HG03439 (cell line): ENCODE measurements around the gene ALG2.

ENCODE experiments used
- ATAC-seq: cut with Tn5 transposase; IDR thresholded peaks from one replicate; pipeline ENCODE4 v1.9.1; 2021; ENCODE audit warnings: mild to moderate bottlenecking, moderate library complexity; ENCODE audit not compliant: unreplicated experiment

The ALG2 gene, protein sequence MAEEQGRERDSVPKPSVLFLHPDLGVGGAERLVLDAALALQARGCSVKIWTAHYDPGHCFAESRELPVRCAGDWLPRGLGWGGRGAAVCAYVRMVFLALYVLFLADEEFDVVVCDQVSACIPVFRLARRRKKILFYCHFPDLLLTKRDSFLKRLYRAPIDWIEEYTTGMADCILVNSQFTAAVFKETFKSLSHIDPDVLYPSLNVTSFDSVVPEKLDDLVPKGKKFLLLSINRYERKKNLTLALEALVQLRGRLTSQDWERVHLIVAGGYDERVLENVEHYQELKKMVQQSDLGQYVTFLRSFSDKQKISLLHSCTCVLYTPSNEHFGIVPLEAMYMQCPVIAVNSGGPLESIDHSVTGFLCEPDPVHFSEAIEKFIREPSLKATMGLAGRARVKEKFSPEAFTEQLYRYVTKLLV

DNA sequence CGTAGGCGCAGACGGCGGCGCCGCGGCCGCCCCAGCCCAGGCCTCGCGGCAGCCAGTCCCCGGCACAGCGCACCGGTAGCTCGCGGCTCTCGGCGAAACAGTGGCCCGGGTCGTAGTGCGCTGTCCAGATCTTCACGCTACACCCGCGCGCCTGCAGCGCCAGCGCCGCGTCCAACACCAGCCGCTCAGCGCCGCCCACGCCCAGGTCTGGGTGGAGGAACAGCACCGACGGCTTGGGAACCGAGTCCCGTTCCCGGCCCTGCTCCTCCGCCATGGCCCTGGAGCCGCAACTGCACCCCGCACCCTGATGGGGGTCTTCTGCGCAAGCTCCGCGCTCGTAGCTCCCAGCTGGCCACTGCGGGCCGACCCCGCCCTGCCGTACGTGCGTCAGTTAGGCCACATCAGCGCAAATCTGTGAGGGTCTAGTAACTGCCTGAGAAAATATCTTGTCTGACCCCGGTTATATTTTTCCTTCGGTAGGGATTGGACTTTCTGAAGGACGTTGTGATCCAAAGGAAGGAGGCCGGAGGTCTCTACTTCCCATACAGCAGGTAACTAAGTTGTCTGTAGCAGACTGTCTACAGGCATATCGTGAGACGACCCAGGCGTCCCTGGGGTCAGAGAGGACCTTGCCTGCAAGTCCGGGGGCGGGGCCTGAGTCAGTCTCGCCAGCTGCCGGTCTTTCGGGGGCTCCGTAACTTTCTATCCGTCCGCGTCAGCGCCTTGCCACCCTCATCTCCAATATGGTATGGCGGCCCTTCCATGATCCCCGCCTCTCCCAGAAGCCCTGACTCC lies at the start of gene ALG2, which contains the start of gene SEC61B:
ALG2 (minus strand) TSS at position 322 of the 795 bp plus-strand sequence; CDS start at position 274, 48 bp downstream.
SEC61B (plus strand) TSS at position 662 of the 795 bp plus-strand sequence; CDS start at position 744, 82 bp downstream.
- peak; percentile 88 for ATAC-seq

DNA sequence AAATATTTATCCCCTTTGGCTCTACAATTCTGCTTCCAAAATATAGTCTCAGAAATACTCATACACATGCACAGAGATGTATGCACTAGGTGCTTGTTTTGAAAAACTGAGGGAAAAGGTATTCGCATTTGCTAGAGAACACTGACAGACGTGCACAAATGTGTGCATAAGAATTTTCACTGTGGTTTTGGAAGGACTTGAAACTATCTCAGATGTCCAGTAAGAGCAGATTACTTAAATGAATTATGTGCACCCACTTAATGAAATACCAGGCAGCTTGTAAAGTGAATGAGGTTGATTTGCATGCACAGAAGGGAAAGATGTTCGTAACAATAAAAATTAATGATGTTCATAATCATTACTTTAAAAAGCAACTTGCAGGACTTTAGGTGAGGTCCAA lies 48.7 kb upstream of the ALG2 start:
- ATAC-seq: no peak

DNA sequence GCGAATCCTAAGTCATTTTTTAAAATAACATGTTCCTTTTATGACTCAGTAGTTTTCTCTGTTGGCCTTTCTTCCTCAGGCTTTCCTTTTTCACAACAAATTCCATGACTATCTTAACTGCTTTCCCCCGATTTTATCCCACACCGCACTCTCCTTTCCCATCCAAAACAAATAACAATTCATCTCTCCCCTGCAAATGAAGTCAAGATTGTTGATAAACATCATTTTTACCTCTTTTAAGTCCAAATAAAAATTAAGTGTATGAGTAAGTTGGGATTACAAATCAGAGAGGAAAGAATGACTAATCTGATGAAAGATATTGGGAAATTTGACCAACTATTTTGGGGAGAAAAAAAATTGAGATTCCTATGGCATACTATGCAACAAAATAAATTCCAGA lies 47.7 kb upstream of the ALG2 start:
- no peak for ATAC-seq

DNA sequence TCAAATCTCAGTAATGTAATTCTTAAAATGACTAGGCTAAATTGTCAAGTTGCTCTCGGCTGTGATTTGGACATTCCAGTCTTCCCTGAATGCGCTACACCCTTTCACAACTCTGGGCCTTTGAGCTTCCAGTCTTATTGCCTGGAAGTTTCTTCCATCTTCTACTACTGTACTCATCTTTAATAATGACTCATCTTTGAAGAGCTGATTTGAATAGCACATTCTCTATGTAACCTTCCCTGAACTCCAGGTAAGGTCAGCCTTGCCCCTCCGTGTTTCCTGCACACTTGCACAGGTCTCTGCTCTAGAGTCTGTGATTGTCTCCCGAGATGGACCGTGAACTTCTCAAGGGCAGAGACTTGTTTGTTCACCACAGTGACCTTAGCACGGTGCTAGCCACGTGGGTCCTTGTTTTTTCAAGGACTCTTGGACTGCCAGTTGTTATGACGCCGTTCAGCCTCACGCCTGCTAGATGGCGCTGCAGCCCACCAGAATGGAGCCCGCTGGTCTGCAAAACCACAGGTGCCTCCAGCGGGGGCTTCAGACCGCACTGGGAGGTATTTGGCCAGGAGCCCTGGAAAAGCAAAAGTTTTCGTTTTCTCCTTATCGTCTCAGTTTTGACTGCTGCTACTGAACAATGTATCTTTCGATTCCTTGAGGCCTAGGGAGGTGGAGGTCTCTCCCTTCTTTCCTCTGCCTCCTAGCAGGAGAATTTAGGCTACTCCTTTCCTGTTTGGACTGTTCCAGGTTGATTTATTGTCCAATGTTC lies 44.7 kb upstream of the ALG2 start:
- peak; percentile 75 for ATAC-seq

DNA sequence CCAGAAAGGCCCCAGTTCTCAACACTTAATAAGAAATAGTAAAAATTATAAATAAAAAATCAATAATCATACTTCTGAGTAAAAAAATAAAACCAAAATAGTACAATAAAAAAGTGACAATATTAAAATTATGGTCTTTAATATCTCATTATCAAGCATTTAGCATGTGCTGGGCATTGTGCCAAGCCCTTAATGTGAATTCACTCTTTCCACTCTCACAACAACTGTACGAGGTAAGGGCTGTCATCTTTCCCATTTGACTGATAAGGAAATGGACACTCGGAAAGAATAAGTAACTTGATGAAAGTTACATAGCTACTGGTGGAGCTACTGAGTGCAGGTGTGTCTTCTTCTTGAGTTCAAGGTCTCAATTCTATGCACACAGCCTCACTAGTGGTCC lies 43.9 kb upstream of the ALG2 start:
- ATAC-seq: no peak

DNA sequence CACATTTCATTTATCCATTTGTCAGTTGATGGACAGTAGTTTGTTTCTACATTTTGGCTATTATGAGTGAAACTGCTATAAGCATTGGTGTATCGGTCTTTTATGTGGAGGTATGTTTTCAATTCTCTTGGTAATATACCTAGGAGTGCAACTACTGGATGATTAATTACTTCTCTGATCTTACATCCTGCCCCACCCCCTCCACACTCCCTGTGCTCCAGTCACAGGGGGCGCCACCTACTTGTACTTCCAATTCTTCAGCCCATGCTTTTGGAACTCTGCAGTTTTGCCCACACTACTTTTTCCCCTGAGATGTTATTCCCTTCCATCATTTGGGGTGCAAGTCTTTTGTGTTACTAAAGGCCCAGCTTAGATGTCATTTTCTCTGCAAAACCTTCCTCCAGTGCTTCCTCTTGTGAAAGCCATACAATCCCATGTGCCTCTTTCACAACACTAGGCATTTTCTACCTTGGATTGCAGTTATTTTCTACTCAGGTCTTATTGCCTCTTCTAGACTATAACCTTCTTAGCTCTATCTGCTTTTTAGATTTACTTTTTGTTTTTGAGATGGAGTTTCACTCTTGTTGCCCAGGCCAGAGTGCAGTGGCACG lies 42.4 kb upstream of the ALG2 start:
- no peak for ATAC-seq

DNA sequence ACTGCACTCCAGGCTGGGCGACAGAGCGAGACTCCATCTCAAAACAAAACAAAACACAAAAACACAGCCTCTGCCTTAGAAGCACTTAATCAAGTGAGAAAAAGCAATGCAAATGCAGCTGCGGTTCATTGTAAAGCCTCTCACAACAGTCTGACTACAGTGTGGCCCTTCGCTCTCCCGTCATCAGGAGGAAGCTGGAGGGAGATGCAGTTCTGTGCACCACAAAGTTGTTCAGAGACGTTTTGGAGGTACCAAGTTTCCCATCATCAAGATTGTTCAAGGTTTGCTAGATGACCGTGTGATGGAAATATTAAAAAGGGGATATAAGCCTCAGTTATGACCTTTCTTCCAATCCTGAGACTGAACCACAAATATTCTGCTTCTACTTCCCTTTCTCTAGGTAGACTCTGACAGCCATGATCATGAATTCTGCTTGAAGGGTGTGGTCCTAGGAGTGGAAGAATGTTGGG lies 41.2 kb upstream of the ALG2 start:
- peak; percentile 67 for ATAC-seq

DNA sequence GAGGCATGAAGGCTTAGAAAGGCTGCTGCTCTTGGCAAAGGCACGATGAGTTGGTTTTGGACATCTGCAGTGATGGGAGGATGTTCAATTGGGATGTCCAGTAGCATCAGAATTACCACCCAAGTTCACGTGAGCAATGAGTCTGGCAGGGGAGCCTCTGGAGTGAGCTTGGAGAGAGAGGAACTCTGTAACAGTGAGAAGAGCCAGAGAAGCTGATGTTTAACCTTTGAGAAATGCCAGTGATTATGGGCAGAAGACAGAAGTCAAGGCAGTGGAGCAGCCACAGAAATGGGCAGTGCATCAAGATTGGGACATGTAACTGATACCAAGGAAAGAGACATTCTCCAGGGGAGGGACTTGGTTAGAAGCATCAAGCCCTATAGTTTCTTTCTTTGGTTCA lies 40.2 kb upstream of the ALG2 start:
- ATAC-seq: no peak

DNA sequence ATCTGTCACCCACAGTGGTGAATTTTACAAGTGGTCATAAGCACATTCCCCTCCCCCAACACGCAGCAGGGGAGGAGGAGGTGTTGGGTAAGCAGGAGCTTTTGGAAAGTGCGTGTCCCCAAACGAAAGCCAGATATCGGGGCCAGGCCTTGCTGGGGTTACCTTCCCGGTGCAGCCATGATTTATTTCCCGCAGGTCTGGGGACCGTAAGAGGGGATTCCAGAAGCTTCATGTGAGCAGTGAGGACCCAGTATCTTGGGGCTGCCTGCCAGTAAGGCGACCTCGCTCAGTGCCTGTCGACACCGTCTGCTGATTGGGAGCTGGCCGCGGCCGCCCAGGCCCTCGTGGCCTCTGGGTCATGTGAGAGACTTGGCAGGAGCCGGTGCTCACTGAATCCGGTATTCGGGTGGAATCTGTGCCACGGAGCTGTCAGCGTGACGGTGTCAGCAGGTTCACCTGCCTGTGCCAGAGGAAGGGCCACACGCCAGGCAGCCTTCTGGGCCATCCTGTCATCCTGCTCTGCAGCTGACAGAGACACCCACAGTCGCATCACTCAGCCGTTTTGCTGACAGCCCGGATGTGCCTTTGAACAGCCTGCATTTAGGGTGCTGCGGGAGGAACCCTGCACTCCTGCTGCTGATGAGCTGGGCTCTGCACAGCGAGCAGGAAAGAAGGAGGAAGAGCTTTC lies 37.6 kb upstream of the ALG2 start:
- ATAC-seq: no peak

DNA sequence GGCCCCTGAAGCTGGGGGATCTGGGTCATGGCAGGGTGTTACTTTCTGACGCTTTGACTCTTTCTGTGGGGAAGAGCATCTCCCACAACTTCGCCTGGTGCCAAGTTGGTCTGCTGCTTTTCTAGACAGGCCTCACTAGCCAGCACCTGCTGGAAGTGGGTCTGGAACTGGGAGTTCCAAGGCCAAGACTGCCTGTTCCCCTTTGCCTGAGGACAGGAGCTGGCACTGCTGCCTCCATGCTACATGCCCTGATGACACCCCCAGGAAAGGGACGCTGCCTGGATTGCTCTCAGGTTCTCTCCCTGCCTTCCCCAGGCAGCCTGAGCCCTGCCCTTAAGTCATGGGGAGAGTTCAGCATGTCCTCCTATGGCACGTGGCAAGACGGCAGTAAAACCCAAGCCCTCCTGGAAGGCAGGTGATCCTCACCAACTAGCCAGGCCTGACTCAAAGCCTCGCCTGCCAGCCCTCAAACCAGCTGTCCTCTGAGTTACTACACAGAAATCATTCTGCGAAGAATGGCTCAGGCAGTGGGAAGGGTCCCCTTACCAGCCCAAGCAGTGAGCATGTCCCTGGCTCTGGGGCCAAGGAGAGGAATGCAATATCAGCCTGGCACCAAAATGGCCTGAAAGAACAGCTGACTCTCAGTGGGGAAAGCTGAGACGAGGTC lies 36.1 kb upstream of the ALG2 start:
- ATAC-seq: no peak

DNA sequence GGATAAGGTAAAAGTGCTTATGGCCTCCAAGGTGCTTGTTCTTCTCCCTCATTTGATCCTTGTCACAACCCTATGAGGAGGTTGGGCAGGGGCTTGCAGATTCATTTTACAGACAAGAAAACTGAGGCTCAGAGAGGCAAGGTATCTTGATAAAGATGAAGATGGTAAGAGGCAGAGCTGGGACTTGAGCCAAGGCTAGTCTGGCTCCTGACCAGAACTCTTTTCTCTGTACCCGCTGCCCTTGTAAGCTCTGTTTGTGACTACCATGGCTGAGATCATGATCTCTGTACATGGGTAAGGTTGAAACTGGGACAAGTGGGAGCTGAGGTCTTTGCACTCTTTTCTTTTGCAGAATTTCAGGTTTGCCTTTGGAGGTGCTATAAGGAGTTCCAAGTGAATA lies 33.9 kb upstream of the ALG2 start:
- no peak for ATAC-seq

DNA sequence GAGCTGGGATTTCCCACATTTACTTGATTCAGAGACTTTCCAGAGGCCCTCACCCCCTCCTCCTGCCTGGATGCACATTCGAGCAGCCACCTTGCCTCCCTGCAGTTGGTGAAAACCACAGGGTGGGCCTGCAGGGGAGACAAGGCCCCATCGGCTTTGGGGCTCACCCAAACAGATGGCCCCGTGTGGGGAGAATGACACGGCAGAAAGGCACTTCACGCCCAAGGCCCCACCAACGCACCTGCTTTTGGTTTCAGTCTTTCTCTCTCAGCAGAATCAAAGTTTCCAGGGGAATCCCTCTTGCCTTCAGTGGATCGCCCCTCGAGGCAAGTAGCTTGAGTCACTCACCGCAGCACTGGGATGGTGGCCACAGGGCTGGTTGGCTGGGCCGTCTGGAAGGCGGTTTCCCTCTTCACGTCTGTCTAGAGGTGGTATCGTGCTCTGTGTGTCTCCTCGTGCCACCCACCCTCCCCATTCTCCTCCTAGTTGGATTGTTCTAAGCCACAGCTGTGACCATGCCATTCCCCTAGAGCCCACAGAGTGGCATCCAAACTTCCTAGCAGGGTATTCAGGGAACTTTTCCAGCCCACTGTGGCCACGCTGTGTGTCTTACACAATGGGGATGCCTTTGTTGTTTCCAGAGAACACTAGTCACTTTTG lies 32.2 kb upstream of the ALG2 start:
- ATAC-seq: peak; percentile 90

DNA sequence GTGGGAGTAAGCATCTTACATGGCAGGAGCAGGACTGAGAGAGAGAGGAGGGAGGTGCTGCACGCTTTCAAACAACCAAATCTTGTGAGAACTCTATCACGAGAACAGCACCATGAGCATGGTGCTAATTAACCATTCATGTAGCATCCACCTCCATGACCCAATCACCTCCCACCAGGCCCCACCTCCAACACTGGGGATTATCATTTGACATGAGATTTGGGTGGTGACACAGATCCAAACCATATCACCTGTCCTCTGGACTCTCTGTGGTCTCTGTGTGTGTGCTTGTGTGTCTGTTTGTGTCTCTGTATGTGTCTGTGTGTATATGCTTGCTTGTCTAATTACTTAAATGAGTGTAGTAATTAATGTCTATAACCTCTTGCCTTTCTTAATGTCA lies 31.4 kb upstream of the ALG2 start:
- peak; percentile 31 for ATAC-seq

DNA sequence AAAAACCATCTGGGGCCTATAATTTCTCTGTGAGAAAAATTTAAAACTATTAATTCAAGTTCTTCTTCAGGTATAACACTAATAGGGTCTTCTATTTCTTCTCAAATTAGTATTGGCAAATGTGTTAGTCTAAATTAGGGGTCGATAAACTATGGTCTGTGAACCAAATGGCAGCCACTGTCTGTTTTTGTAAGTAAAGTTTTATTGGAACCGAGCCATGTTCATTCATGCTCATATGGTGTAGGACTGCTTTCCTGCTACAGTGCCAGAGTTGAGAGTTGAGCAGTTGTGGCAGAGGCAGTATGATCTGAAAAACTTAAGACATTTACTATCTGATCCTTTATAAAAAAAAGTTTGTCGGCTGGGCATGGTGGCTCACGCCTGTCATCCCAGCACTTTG lies 29.4 kb upstream of the ALG2 start:
- ATAC-seq: no peak

DNA sequence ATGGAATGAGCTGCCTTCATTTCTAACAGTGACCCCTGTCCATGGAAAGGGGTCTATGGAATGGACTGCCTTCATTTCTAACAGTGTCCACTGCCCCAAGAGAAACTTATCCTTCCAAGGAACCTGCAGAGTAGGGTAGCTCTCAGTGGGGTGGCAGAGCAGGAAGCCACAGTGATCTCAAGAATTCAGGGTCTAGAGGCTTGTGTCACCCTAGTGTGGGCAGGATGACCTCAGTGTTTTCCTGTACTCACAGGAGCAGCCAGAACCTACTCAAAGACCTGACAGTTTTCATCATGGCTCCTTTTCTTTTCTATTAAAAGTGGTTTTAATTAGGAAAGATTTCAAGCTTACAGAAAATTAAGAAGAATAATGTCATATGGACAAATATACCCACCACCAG lies 27.9 kb upstream of the ALG2 start:
- no peak for ATAC-seq

DNA sequence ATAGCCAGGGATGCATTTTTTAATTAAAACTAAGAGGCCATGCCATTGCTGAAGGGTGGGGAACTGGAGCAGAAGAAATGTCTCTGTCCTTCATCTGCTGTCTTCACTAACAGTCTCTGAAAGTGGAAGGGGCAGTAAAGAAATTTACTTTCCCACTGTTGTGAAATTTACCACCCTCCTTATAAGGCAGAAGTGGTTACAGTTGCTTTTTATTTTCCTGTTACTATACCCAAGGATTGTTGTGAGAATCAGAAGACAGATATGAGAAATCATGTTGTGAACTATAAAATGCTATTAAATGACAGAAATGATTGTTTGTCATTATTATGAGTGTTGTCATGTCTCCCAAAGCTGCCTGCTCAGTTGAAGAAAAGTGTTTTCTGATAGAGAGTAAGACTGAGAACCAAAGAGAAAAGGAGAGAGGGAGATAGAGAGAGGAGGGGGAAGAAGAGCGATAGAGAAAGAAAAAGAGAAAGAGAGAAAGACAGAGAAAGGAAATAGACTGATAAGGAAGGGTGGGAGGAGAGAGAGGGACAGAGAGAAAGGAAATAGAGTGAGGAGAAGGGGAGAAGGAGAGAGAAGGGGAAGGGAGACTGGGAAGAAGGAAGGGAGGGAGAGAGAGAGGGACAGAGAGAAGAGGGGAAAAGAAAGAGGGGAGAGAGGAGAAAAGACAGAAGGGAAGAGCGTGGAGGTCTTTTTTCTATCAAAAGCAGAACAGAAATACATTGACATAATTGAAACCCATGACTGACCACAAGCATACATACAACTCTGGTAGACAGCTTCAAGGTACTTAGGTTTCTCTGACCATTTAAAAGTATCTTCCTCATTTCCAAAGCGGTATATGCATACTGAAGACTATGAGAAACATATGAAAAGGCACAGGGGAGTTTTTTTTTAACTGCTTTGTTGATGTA lies 22.9 kb upstream of the ALG2 start:
- peak; percentile 91 for ATAC-seq

DNA sequence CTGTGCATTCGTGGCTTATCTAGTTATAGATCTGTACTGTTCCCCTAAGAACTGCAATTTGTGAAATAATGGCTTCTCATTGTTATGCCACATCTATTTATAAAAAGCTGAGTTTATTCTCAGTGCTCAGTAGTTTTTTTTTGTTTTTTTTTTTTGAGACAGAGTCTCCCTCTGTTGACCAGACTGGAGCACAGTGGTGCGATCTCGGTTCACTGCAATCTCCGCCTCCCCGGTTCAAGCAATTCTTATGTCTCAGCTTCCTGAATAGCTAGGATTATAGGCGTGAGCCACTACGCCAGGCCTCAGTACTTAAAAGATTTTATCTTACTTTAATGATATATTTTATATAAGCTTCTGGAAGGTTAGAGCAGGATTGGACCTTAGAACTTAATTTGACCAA lies 19.4 kb upstream of the ALG2 start:
- ATAC-seq: no peak
